RWPE2 (cell line): Measurements from ENCODE around the gene YOD1.

Experiments
- ATAC-seq: fragments of 200-7000 bp; cut with Tn5 transposase; 3 replicates; pipeline ENCODE4 v1.9.1; 2021; ENCODE audit warnings: low read depth
- DNase-seq: peaks from one replicate; pipeline ENCODE4 v3.0.0-alpha.2; 2020; ENCODE audit warnings: low spot score
- H3K27ac ChIP-seq: fragments of 450-650 bp; 2 replicates; pipeline ENCODE4 v1.5.1; 2017; ENCODE audit warnings: mild to moderate bottlenecking; ENCODE audit not compliant: poor library complexity, severe bottlenecking
- H3K27me3 ChIP-seq: fragments of 250-450 bp; sonication (Bioruptor Pico); 2 replicates; pipeline ENCODE4 v1.5.1; 2021; ENCODE audit warnings: mild to moderate bottlenecking, moderate library complexity; ENCODE audit not compliant: insufficient read depth, poor library complexity, severe bottlenecking
- H3K36me3 ChIP-seq: fragments of 250-450 bp; sonication (Bioruptor Pico); 2 replicates; pipeline ENCODE4 v1.5.1; 2020; ENCODE audit warnings: low read depth, mild to moderate bottlenecking, moderate library complexity
- H3K4me1 ChIP-seq: fragments of 250-450 bp; sonication (Bioruptor Pico); 2 replicates; pipeline ENCODE4 v1.5.1; 2021; ENCODE audit warnings: mild to moderate bottlenecking, moderate library complexity; ENCODE audit not compliant: insufficient read depth, poor library complexity, severe bottlenecking
- H3K4me3 ChIP-seq: fragments of 250-450 bp; sonication (Bioruptor Pico); 2 replicates; pipeline ENCODE4 v1.5.1; 2021; ENCODE audit warnings: mild to moderate bottlenecking, moderate library complexity; ENCODE audit not compliant: severe bottlenecking
- H3K9me3 ChIP-seq: fragments of 250-450 bp; sonication (Bioruptor Pico); 2 replicates; pipeline ENCODE4 v1.5.1; 2021; ENCODE audit warnings: mild to moderate bottlenecking, moderate library complexity; ENCODE audit not compliant: severe bottlenecking
- CTCF ChIP-seq: fragments of 450-650 bp; IDR thresholded peaks from one replicate; pipeline ENCODE4 v1.5.1; 2017; ENCODE audit warnings: mild to moderate bottlenecking, moderate library complexity; ENCODE audit not compliant: poor library complexity, severe bottlenecking

YOD1 gene

GRCh38 chr1:207073906-207074820, 23.2 kb upstream of the YOD1 start:
- peaks cover 15% of the 10 kb centered on the region for H3K4me1 ChIP-seq
- no peaks in the 10 kb centered on the region for H3K27me3 ChIP-seq
- DNase-seq (no peak), ATAC-seq (peak; percentile 95)
- H3K9me3 ChIP-seq: no peaks in the 10 kb centered on the region
- peaks cover 17% of the 10 kb centered on the region for H3K36me3 ChIP-seq
- H3K4me3 ChIP-seq: no peak overlapping the region
- no peak for TF ChIP-seq CTCF
- H3K27ac ChIP-seq: peak overlapping the region; percentile 68

GRCh38 chr1:207072233-207072632, 21.2 kb upstream of the YOD1 start:
- DNase-seq (no peak), ATAC-seq (no peak)
- no peak for TF ChIP-seq CTCF
- H3K4me3 ChIP-seq: no peak overlapping the region
- H3K4me1 ChIP-seq: peaks cover 15% of the 10 kb centered on the region
- H3K27ac ChIP-seq: no peak overlapping the region
- no peaks in the 10 kb centered on the region for H3K27me3 ChIP-seq
- H3K36me3 ChIP-seq: peaks cover 31% of the 10 kb centered on the region
- no peaks in the 10 kb centered on the region for H3K9me3 ChIP-seq

- H3K4me3 ChIP-seq: no peak overlapping the region
- ATAC-seq (no peak), DNase-seq (no peak)
- TF ChIP-seq CTCF: no peak
- peaks cover 15% of the 10 kb centered on the region for H3K4me1 ChIP-seq
- H3K27ac ChIP-seq: no peak overlapping the region
- no peaks in the 10 kb centered on the region for H3K27me3 ChIP-seq
- no peaks in the 10 kb centered on the region for H3K9me3 ChIP-seq
- H3K36me3 ChIP-seq: peaks cover 31% of the 10 kb centered on the region
Observed at GRCh38 chr1:207071426-207071825, 20.4 kb upstream of the YOD1 start.

GRCh38 chr1:207070811-207071210, 19.8 kb upstream of the YOD1 start:
- peaks cover 36% of the 10 kb centered on the region for H3K36me3 ChIP-seq
- no peaks in the 10 kb centered on the region for H3K27me3 ChIP-seq
- H3K4me3 ChIP-seq: no peak overlapping the region
- no peak overlapping the region for H3K27ac ChIP-seq
- no peak for ATAC-seq
- peaks cover 15% of the 10 kb centered on the region for H3K4me1 ChIP-seq
- no peaks in the 10 kb centered on the region for H3K9me3 ChIP-seq
- DNase-seq: no peak
- TF ChIP-seq CTCF: no peak
